Trophoblast cell (in vitro differentiated cells and primary cell): ENCODE results near the gene TARBP1.

ENCODE experiments used
- DNase-seq, 2 donors: peaks; one replicate each; pipeline ENCODE4 v3.0.0-alpha.2; 2016
- H2AFZ ChIP-seq: 2 replicates; pipeline ENCODE4 v1.6.1; 2013; ENCODE audit warnings: low read length, moderate library complexity, mild to moderate bottlenecking; ENCODE audit not compliant: insufficient read depth, poor library complexity
- H2AK5ac ChIP-seq: 2 replicates; pipeline ENCODE4 v1.6.1; 2013; ENCODE audit warnings: mild to moderate bottlenecking, low read length
- H2BK120ac ChIP-seq: 2 replicates; pipeline ENCODE4 v1.6.1; 2013; ENCODE audit warnings: low read length, mild to moderate bottlenecking, moderate library complexity; ENCODE audit not compliant: insufficient read depth, poor library complexity
- H2BK12ac ChIP-seq: 2 replicates; pipeline ENCODE4 v1.6.1; 2013; ENCODE audit warnings: mild to moderate bottlenecking, low read length, moderate library complexity
- H2BK5ac ChIP-seq: 2 replicates; pipeline ENCODE4 v1.6.1; 2013; ENCODE audit warnings: low read length, low read depth, moderate library complexity, mild to moderate bottlenecking; ENCODE audit not compliant: poor library complexity
- H3K14ac ChIP-seq: 2 replicates; pipeline ENCODE4 v1.6.1; 2013; ENCODE audit warnings: mild to moderate bottlenecking, low read length
- H3K18ac ChIP-seq: 2 replicates; pipeline ENCODE4 v1.6.1; 2013; ENCODE audit warnings: mild to moderate bottlenecking, low read length
- H3K23ac ChIP-seq: 2 replicates; pipeline ENCODE4 v1.6.1; 2013; ENCODE audit warnings: low read length
- H3K27ac ChIP-seq: 2 replicates; pipeline ENCODE4 v1.5.1; 2013; ENCODE audit warnings: low read depth, mild to moderate bottlenecking, inconsistent platforms, low read length, moderate library complexity
- H3K27me3 ChIP-seq: 2 replicates; pipeline ENCODE4 v1.6.1; 2013; ENCODE audit warnings: inconsistent platforms, mild to moderate bottlenecking, low read length, moderate library complexity; ENCODE audit not compliant: insufficient read depth
- H3K36me3 ChIP-seq, 2 experiments: 1 replicate in 1 of 2; 2 replicates in 1 of 2; pipeline ENCODE4 v1.6.1; 2013; ENCODE audit warnings: low read length in 2 of 2, mild to moderate bottlenecking in 2 of 2, moderate library complexity in 1 of 2; ENCODE audit not compliant: insufficient read depth in 2 of 2, control insufficient read depth in 1 of 2
- H3K4ac ChIP-seq: 2 replicates; pipeline ENCODE4 v1.6.1; 2013; ENCODE audit warnings: low read depth, mild to moderate bottlenecking, low read length, moderate library complexity
- H3K4me1 ChIP-seq, 2 experiments: 1 replicate in 1 of 2; 2 replicates in 1 of 2; pipeline ENCODE4 v1.6.1; 2013; ENCODE audit warnings: low read length in 2 of 2, mild to moderate bottlenecking in 2 of 2, moderate library complexity in 1 of 2; ENCODE audit not compliant: insufficient read depth in 2 of 2, control insufficient read depth in 1 of 2
- H3K4me2 ChIP-seq: 2 replicates; pipeline ENCODE4 v1.6.1; 2013; ENCODE audit warnings: inconsistent platforms, mild to moderate bottlenecking, low read length, moderate library complexity
- H3K4me3 ChIP-seq: 2 replicates; pipeline ENCODE4 v1.5.1; 2013; ENCODE audit warnings: mild to moderate bottlenecking, low read depth, low read length, inconsistent platforms
- H3K79me1 ChIP-seq: one replicate; pipeline ENCODE4 v1.6.1; 2013; ENCODE audit warnings: low read length
- H3K79me2 ChIP-seq: 2 replicates; pipeline ENCODE4 v1.6.1; 2013; ENCODE audit warnings: low read length, mild to moderate bottlenecking; ENCODE audit not compliant: control insufficient read depth, insufficient read depth, poor library complexity
- H3K9ac ChIP-seq: 2 replicates; pipeline ENCODE4 v1.6.1; 2013; ENCODE audit warnings: mild to moderate bottlenecking, low read length
- H3K9me3 ChIP-seq: 2 replicates; pipeline ENCODE4 v1.6.1; 2013; ENCODE audit warnings: low read depth, mild to moderate bottlenecking, control low read depth, inconsistent platforms, low read length; ENCODE audit not compliant: insufficient read depth
- H4K12ac ChIP-seq: 2 replicates; pipeline ENCODE4 v1.6.1; 2013; ENCODE audit warnings: low read depth, mild to moderate bottlenecking, low read length, moderate library complexity
- H4K8ac ChIP-seq: 2 replicates; pipeline ENCODE4 v1.6.1; 2013; ENCODE audit warnings: low read depth, mild to moderate bottlenecking, low read length, moderate library complexity
- H4K91ac ChIP-seq: one replicate; pipeline ENCODE4 v1.6.1; 2013; ENCODE audit warnings: low read depth, mild to moderate bottlenecking, low read length, moderate library complexity
- WGBS: extraction: QIAGEN DNeasy Blood & Tissue Kit; methylation state at CpG from one replicate; pipeline ENCODE4 v1.1.7; 2013; ENCODE audit warnings: missing lambda C conversion rate; ENCODE audit not compliant: insufficient read length, insufficient coverage; ENCODE audit errors: extremely low coverage; 5-methylcytosine and 5-hydroxymethylcytosine counted together

TARBP1 gene

GRCh38 chr1:234468580-234468979 lies 10.4 kb downstream of the TARBP1 start:
- Histone ChIP-seq H3K79me2 (no peaks in the 10 kb centered on the region), H3K4me3 (peak overlapping the region; percentile 47), H2BK12ac (no peak overlapping the region), H3K9me3 (no peaks in the 10 kb centered on the region), H3K9ac (no peak overlapping the region), H2BK120ac (no peak overlapping the region), H4K12ac (no peak overlapping the region), H3K36me3 (no peaks in the 10 kb centered on the region), H2AK5ac (no peak overlapping the region), H3K4ac (no peak overlapping the region), H3K79me1 (no peaks in the 10 kb centered on the region), H2AFZ (no peak overlapping the region), H2BK5ac (no peak overlapping the region), H3K27me3 (no peaks in the 10 kb centered on the region), H4K8ac (no peak overlapping the region), H4K91ac (no peak overlapping the region), H3K4me1 (no peaks in the 10 kb centered on the region), H3K23ac (no peak overlapping the region), H3K18ac (no peak overlapping the region), H3K4me2 (no peak overlapping the region), H3K27ac (no peak overlapping the region), H3K14ac (no peak overlapping the region)
- DNase-seq, result peak in 1 of 2 donors; percentile 45
- WGBS, result no CpG with 5 or more reads among the region's 1 CpG

GRCh38 chr1:234467821-234468220 lies 11.2 kb downstream of the TARBP1 start:
- Histone ChIP-seq H2AFZ (no peak overlapping the region), H3K14ac (no peak overlapping the region), H3K79me1 (no peaks in the 10 kb centered on the region), H3K27ac (no peak overlapping the region), H3K18ac (no peak overlapping the region), H3K9me3 (no peaks in the 10 kb centered on the region), H3K79me2 (no peaks in the 10 kb centered on the region), H3K4me2 (no peak overlapping the region), H3K23ac (no peak overlapping the region), H3K36me3 (no peaks in the 10 kb centered on the region), H3K27me3 (no peaks in the 10 kb centered on the region), H3K4ac (no peak overlapping the region), H2BK5ac (no peak overlapping the region), H3K4me1 (no peaks in the 10 kb centered on the region), H2AK5ac (no peak overlapping the region), H4K8ac (no peak overlapping the region), H2BK120ac (no peak overlapping the region), H4K91ac (no peak overlapping the region), H2BK12ac (no peak overlapping the region), H3K9ac (no peak overlapping the region), H4K12ac (no peak overlapping the region), H3K4me3 (no peak overlapping the region)
- peak; percentile 80 to 93 for DNase-seq
- no CpG with 5 or more reads among the region's 6 CpGs for WGBS

- Histone ChIP-seq H3K79me2 (no peaks in the 10 kb centered on the region), H3K27me3 (no peaks in the 10 kb centered on the region), H3K27ac (no peak overlapping the region), H2BK5ac (no peak overlapping the region), H3K23ac (no peak overlapping the region), H2BK12ac (no peak overlapping the region), H4K8ac (no peak overlapping the region), H3K4me1 (no peaks in the 10 kb centered on the region), H2AFZ (no peak overlapping the region), H3K9me3 (no peaks in the 10 kb centered on the region), H3K9ac (no peak overlapping the region), H3K14ac (no peak overlapping the region), H4K12ac (no peak overlapping the region), H3K4me3 (no peak overlapping the region), H3K79me1 (no peaks in the 10 kb centered on the region), H3K4ac (no peak overlapping the region), H2AK5ac (no peak overlapping the region), H2BK120ac (no peak overlapping the region), H3K36me3 (no peaks in the 10 kb centered on the region), H4K91ac (no peak overlapping the region), H3K4me2 (no peak overlapping the region), H3K18ac (no peak overlapping the region)
- no peak for DNase-seq
- no CpG with 5 or more reads among the region's 6 CpGs for WGBS
Measured at GRCh38 chr1:234466945-234467344, 12.0 kb downstream of the TARBP1 start.

- Histone ChIP-seq H4K12ac (no peak overlapping the region), H3K27ac (no peak overlapping the region), H2BK120ac (no peak overlapping the region), H4K8ac (no peak overlapping the region), H3K79me2 (no peaks in the 10 kb centered on the region), H4K91ac (no peak overlapping the region), H3K36me3 (no peaks in the 10 kb centered on the region), H3K14ac (no peak overlapping the region), H3K27me3 (no peaks in the 10 kb centered on the region), H3K4me1 (no peaks in the 10 kb centered on the region), H3K9me3 (no peaks in the 10 kb centered on the region), H3K9ac (no peak overlapping the region), H3K4ac (no peak overlapping the region), H3K23ac (no peak overlapping the region), H2BK12ac (no peak overlapping the region), H2AK5ac (no peak overlapping the region), H2AFZ (no peak overlapping the region), H3K4me3 (no peak overlapping the region), H3K79me1 (no peaks in the 10 kb centered on the region), H3K4me2 (no peak overlapping the region), H3K18ac (no peak overlapping the region), H2BK5ac (no peak overlapping the region)
- no peak for DNase-seq
Measured at GRCh38 chr1:234463749-234464148, 15.2 kb downstream of the TARBP1 start.
